CD4-positive, alpha-beta T cell (primary cell): Measurements from ENCODE around the gene RACK1. TPM values are rescaled to one million over a fixed set of nuclear protein-coding genes. Genes with fewer than 3 reads are reported as not detected.
"Not testable (repeated sequence)": the region's sequence is repeated elsewhere in the genome, so short reads cannot be mapped to it uniquely, and the experiment has no call there.

Experiments used
- ATAC-seq: fragments of 200-7000 bp; cut with Tn5 transposase; one replicate; pipeline ENCODE4 v1.10.0; 2022; ENCODE audit warnings: mild to moderate bottlenecking; ENCODE audit not compliant: poor library complexity
- CTCF ChIA-PET: fragments of 350-600 bp; sonication (Branson Sonifier 250); formaldehyde crosslinking; loops from one replicate; lab custom pipeline; 2021; ENCODE audit warnings: antibody characterized with exemption, inconsistent platforms; lab: Charles Lee
- POLR2A ChIA-PET: fragments of 350-600 bp; sonication (Branson Sonifier 250); formaldehyde crosslinking; loops from one replicate; lab custom pipeline; 2021; ENCODE audit warnings: antibody characterized with exemption, inconsistent platforms; lab: Charles Lee
- DNase-seq, 14 experiments: peaks; one replicate each; pipeline ENCODE4 v3.0.0-alpha.2; 2013 to 2020; ENCODE audit warnings: mixed read lengths in 2 of 14
- H3K27ac ChIP-seq, 2 donors: one replicate each; pipeline versions ENCODE4 v1.5.1 to v1.7.0; 2013; ENCODE audit warnings: low read length in 2 of 2, low read depth in 1 of 2, mild to moderate bottlenecking in 1 of 2
- H3K27me3 ChIP-seq, 2 experiments: 1 replicate in 1 of 2; 2 replicates in 1 of 2; pipeline versions ENCODE4 v1.6.1 to v1.7.0; 2013; ENCODE audit warnings: low read length in 2 of 2, control low read depth in 1 of 2, mild to moderate bottlenecking in 1 of 2, moderate library complexity in 1 of 2; ENCODE audit not compliant: insufficient read depth in 2 of 2, control insufficient read depth in 1 of 2
- H3K36me3 ChIP-seq: one replicate; pipeline ENCODE4 v1.6.1; 2013; ENCODE audit warnings: low read length, control low read depth; ENCODE audit not compliant: insufficient read depth
- H3K4me1 ChIP-seq: one replicate; pipeline ENCODE4 v1.6.1; 2013; ENCODE audit warnings: low read length, control low read depth; ENCODE audit not compliant: insufficient read depth
- H3K4me3 ChIP-seq: one replicate; pipeline ENCODE4 v1.5.1; 2013; ENCODE audit warnings: mild to moderate bottlenecking, low read length, moderate library complexity
- H3K9me3 ChIP-seq, 2 experiments: 1 replicate in 1 of 2; 2 replicates in 1 of 2; pipeline versions ENCODE4 v1.6.1 to v1.7.0; 2013; ENCODE audit warnings: low read length in 2 of 2, mild to moderate bottlenecking in 2 of 2, control low read depth in 1 of 2, moderate library complexity in 1 of 2; ENCODE audit not compliant: control insufficient read depth in 1 of 2, insufficient read depth in 1 of 2
- H3K27ac Mint-ChIP-seq: one replicate; pipeline ENCODE4 v1.8.0; 2020; ENCODE audit warnings: mixed read lengths
- H3K27me3 Mint-ChIP-seq: one replicate; pipeline ENCODE4 v1.8.0; 2021; ENCODE audit warnings: mixed read lengths
- H3K36me3 Mint-ChIP-seq: one replicate; pipeline ENCODE4 v1.8.0; 2021; ENCODE audit warnings: low read depth, mixed read lengths
- H3K4me1 Mint-ChIP-seq: one replicate; pipeline ENCODE4 v1.8.0; 2021; ENCODE audit warnings: low read depth, mixed read lengths
- H3K4me3 Mint-ChIP-seq: one replicate; pipeline ENCODE4 v1.8.0; 2020; ENCODE audit warnings: mild to moderate bottlenecking, mixed read lengths
- H3K9me3 Mint-ChIP-seq: one replicate; pipeline ENCODE4 v1.8.0; 2020; ENCODE audit warnings: mixed read lengths
- intact Hi-C, 2 experiments: fragments of 100-400 bp; cut with DNase I in 1 of 2; cut with micrococcal nuclease in 1 of 2; formaldehyde crosslinking; loops; one replicate each; pipeline versions ENCODE4 v1.15.1 to v1.9.0; 2023 to 2025; cut with DNase I, micrococcal nuclease
- total RNA-seq, 174 experiments: library from RNA in 2 of 174; stranded (reverse) in 2 of 174; gene quantifications; one replicate each; pipeline ENCODE4 v1.2.3 and lab custom pipeline; 2021 to 2026
- TF ChIP-seq, protein P1 (sequence below): fragments of 200-600 bp; IDR thresholded peaks from one replicate; pipeline ENCODE4 v1.8.0; 2022; ENCODE audit warnings: antibody characterized with exemption, mild to moderate bottlenecking

RACK1 gene
- total RNA-seq, 2 experiments from 2014 or later, result 2,499 to 2,682 TPM

DNA sequence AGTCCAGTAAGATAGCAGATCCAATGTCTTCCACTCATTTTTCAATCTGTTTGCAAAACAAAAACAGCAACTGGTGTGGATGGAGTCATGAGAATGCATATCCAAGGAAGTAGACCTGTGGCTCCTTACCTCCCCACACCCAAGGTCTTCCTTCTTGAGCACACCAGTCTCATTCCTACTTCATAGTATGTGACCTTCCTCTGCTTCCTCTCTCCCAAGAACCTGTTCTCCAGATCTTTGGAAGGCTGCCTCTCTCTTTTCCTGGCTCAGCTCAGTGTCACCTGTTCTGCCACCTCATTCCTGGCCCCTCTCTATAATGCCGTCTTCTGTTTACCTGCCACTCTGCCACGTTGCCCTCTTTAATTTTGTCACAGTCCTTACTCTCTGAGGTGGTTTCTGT, 30.8 kb downstream of the RACK1 start:
- TF ChIP-seq, protein P1, sequence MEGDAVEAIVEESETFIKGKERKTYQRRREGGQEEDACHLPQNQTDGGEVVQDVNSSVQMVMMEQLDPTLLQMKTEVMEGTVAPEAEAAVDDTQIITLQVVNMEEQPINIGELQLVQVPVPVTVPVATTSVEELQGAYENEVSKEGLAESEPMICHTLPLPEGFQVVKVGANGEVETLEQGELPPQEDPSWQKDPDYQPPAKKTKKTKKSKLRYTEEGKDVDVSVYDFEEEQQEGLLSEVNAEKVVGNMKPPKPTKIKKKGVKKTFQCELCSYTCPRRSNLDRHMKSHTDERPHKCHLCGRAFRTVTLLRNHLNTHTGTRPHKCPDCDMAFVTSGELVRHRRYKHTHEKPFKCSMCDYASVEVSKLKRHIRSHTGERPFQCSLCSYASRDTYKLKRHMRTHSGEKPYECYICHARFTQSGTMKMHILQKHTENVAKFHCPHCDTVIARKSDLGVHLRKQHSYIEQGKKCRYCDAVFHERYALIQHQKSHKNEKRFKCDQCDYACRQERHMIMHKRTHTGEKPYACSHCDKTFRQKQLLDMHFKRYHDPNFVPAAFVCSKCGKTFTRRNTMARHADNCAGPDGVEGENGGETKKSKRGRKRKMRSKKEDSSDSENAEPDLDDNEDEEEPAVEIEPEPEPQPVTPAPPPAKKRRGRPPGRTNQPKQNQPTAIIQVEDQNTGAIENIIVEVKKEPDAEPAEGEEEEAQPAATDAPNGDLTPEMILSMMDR, result no peak
- Mint-ChIP-seq H3K9me3 (peaks cover 3% of the 10 kb centered on the region), H3K4me1 (peaks cover 34% of the 10 kb centered on the region), H3K27ac (no peak overlapping the region), H3K27me3 (peaks cover 6% of the 10 kb centered on the region), H3K36me3 (peaks cover 21% of the 10 kb centered on the region), H3K4me3 (no peak overlapping the region)
- H3K27me3 ChIP-seq, result no peaks in the 10 kb centered on the region
- peaks cover 22% of the 10 kb centered on the region for H3K4me1 ChIP-seq
- H3K4me3 ChIP-seq, result no peak overlapping the region
- no peaks in the 10 kb centered on the region for H3K9me3 ChIP-seq
- ATAC-seq (no peak), DNase-seq (no peak)
- no peaks in the 10 kb centered on the region for H3K36me3 ChIP-seq
- intact Hi-C loops, result loop anchor here in 1 of 2 experiments (10.0 kb wide), 1 partner anchor 48 kb away; no protein-coding TSS in a partner anchor
- CTCF ChIA-PET, result no interaction called here
- POLR2A ChIA-PET, result interaction anchor here (1.4 kb wide), 1 partner anchor 23 kb away, joined by 6 read pairs; no protein-coding TSS in a partner anchor
- no peak overlapping the region for H3K27ac ChIP-seq

DNA sequence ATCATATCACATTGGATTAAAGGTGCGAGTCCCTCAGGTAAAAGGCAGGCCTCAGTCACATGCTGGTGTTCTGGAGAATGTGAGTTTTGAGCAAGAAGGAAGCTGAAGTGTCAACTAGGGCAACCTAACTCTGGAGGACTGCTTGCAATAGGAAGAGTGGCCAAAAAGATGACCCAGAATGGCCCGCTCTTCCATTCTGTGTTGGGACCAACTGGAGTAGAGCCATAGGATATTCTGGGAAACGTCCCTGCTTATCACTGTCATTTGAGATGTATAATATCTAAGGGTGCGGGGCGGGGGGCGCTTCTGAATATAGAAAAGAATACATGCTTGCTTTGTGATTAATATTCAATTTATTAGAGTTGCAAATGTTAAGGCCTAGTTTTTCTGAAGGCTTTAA, 31.6 kb downstream of the RACK1 start:
- Mint-ChIP-seq H3K36me3 (peaks cover 21% of the 10 kb centered on the region), H3K27ac (no peak overlapping the region), H3K9me3 (peaks cover 3% of the 10 kb centered on the region), H3K4me1 (peaks cover 37% of the 10 kb centered on the region), H3K4me3 (no peak overlapping the region), H3K27me3 (peaks cover 10% of the 10 kb centered on the region)
- no peak for DNase-seq
- Histone ChIP-seq H3K4me1 (peaks cover 20% of the 10 kb centered on the region), H3K9me3 (no peaks in the 10 kb centered on the region), H3K4me3 (no peak overlapping the region), H3K27ac (no peak overlapping the region), H3K36me3 (no peaks in the 10 kb centered on the region), H3K27me3 (no peaks in the 10 kb centered on the region)
- TF ChIP-seq, protein P1, result no peak
- CTCF ChIA-PET, result no interaction called here
- POLR2A ChIA-PET, result interaction anchor here (1.4 kb wide), 1 partner anchor 23 kb away, joined by 6 read pairs; no protein-coding TSS in a partner anchor
- intact Hi-C loops, result loop anchor here in 1 of 2 experiments (10.0 kb wide), 1 partner anchor 47 kb away; no protein-coding TSS in a partner anchor
- no peak for ATAC-seq

DNA sequence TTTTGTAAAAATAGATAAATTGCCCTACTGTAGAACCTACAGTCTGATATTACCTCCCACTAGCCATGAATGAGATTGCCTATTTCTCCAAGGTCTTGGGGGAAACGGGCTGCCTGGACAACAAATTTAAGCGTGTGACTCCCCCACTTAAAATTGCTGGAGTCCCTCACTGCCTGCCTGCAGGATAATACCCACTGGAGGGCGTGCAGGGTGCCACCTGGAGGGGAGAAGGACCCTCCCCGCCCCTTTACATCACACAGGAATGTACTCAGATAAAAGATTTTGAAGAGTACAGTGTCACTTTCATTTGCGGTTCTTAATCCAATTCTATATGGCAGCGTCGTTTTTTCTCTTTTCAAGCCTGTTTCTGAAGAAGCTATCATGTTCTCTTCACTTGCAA, 32.5 kb downstream of the RACK1 start:
- TF ChIP-seq, protein P1, result no peak
- DNase-seq (peak in 3 of 14 experiments; percentile 44 to 58 (median 50)), ATAC-seq (no peak)
- intact Hi-C loops, result loop anchor here in 1 of 2 experiments (10.0 kb wide), 1 partner anchor 46 kb away; no protein-coding TSS in a partner anchor
- CTCF ChIA-PET, result no interaction called here
- H3K36me3 ChIP-seq, result no peaks in the 10 kb centered on the region
- no peaks in the 10 kb centered on the region for H3K9me3 ChIP-seq
- Mint-ChIP-seq H3K4me1 (peaks cover 41% of the 10 kb centered on the region), H3K36me3 (peaks cover 24% of the 10 kb centered on the region), H3K27ac (peak overlapping the region; percentile 62), H3K4me3 (peak overlapping the region; percentile 38), H3K27me3 (peaks cover 17% of the 10 kb centered on the region), H3K9me3 (peaks cover 3% of the 10 kb centered on the region)
- H3K27me3 ChIP-seq, result no peaks in the 10 kb centered on the region
- no peak overlapping the region for H3K4me3 ChIP-seq
- H3K4me1 ChIP-seq, result peaks cover 20% of the 10 kb centered on the region
- POLR2A ChIA-PET, result interaction anchor here (1.1 kb wide), 1 partner anchor 21 kb away, joined by 3 read pairs; no protein-coding TSS in a partner anchor
- no peak overlapping the region for H3K27ac ChIP-seq

DNA sequence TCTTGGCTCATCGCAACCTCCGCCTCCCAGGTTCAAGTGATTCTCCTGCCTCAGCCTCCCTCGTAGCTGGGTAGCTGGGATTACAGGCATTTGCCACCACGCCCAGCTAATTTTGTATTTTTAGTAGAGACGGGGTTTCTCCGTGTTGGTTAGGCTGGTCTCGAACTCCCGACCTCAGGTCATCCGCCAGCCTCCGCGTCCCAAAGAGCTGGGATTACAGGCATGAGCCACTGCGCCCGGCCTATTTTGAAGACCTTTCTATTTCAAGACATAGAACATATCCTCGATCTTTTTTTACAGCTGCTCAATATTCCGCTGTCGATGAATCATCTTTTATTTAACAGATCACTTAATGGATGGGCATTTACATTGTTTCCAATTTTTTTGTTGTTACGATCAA, 33.0 kb downstream of the RACK1 start:
- H3K36me3 ChIP-seq, H3K9me3 ChIP-seq, H3K27ac ChIP-seq, ATAC-seq, H3K4me3 Mint-ChIP-seq, H3K27me3 ChIP-seq, CTCF ChIA-PET, DNase-seq, H3K9me3 Mint-ChIP-seq, H3K4me3 ChIP-seq: not testable (repeated sequence)
- POLR2A ChIA-PET, result interaction anchor here (1.1 kb wide), 1 partner anchor 21 kb away, joined by 3 read pairs; no protein-coding TSS in a partner anchor
- Mint-ChIP-seq H3K27ac (peak overlapping the region; percentile 62), H3K36me3 (peaks cover 27% of the 10 kb centered on the region), H3K27me3 (peaks cover 22% of the 10 kb centered on the region), H3K4me1 (peaks cover 44% of the 10 kb centered on the region)
- peaks cover 21% of the 10 kb centered on the region for H3K4me1 ChIP-seq
- intact Hi-C loops, result loop anchor here in 1 of 2 experiments (10.0 kb wide), 1 partner anchor 46 kb away; no protein-coding TSS in a partner anchor

DNA sequence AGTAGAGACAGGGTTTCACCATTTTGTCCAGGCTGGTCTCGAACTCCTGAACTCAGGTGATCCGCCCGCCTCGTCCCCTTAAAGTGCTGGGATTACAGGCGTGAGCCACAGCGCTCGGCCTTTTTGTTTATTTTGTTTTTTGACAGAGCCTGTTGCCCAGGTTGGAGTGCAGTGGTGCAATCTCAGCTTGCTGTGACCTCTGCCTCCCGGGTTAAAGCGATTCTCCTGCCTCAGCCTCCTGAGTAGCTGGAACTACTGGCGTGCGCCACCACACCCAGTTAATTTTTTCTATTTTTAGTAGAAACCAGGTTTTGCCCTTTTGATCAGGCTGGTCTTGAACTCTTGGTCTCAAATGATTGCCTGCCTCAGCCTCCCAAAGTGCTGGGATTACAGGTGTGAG, 33.6 kb downstream of the RACK1 start:
- H3K4me1 ChIP-seq, result peaks cover 26% of the 10 kb centered on the region
- DNase-seq, H3K4me3 Mint-ChIP-seq, CTCF ChIA-PET, H3K27ac Mint-ChIP-seq, H3K27me3 ChIP-seq, H3K9me3 ChIP-seq, H3K36me3 ChIP-seq, ATAC-seq, H3K27ac ChIP-seq, H3K4me3 ChIP-seq, H3K9me3 Mint-ChIP-seq: not testable (repeated sequence)
- H3K4me1 Mint-ChIP-seq, result peaks cover 46% of the 10 kb centered on the region
- POLR2A ChIA-PET, result interaction anchor here (1.0 to 1.1 kb wide), 2 partner anchors 18 to 20 kb away, joined by 3 read pairs; no protein-coding TSS in a partner anchor
- intact Hi-C loops, result loop anchor here in 1 of 2 experiments (10.0 kb wide), 1 partner anchor 45 kb away; no protein-coding TSS in a partner anchor
- H3K27me3 Mint-ChIP-seq, result peaks cover 24% of the 10 kb centered on the region
- H3K36me3 Mint-ChIP-seq, result peaks cover 27% of the 10 kb centered on the region
